ENCODE measurements around the gene SS18L1.
A peak's percentile ranks its signal among the peaks of the same experiment; 100 is the strongest.

The SS18L1 gene

DNA sequence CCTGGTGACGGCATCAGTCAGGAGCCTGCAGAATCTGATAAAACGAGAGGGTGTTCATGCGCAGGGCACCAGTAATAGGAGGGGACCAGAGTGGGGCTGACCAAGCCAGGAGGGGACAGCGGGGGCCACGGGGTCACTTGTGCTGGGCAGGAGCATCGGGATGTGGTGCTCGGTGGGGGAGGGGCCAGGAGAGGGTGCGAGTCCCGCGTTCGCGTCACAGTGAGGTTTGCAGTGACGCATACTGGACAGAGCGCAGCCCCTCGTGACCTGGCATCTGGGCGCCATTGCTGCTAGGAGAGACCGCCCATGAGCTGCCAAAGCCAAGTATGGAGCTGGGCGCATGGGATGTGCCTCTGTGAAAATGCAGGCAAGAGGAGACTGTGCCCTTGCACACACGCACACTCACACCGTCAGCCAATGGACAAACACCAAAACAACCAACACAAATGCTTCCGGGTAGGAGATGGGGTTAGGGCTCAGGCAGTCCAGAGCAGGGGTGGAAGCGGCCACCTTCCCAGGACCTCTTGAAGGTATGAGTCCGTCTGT is 25.4 kb downstream of the SS18L1 start:
- no peak for DNase-seq (ENCODE audit: extremely low read depth in 1 of 2, low read depth in 1 of 2)

DNA sequence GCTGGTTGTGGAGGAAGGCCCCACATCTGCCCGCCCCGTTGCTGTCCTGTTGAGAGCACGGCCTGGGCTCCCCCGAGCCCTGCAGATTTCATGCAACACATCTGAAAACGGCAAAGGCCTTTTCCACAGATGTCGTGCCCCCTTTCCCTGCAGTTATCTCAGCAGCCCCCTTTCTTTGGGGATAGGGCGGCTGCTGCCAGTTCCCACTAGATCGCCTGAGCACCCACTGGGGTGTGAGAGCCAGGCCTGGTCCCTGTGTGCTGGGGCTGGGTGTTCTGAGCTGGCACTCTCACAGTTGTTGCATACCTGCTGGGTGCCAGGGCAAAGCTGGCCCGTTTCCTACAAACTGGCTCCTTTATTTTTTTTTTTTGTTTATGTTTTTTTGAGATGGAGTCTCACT is 27.0 kb downstream of the SS18L1 start:
- DNase-seq (ENCODE audit: extremely low read depth in 1 of 2, low read depth in 1 of 2): no peak

DNA sequence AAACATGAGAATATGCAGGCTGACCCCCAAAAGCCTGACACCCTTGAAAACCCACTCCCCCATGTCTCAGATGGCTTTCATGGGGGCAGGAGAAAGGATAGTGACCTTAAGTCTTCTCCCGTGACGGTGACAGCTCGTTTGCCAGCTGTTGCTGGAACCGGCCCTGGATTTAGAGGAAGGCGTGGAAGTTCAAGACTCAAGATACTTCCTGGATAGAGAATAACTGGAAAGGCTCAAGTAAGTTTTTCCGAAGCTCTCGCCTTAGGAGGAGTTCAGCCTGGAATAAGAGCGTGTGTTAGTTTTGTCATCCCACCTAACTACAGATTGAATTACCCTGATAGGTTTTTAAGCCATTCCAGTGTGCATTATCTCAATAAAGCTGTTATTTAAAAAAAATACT is 27.7 kb downstream of the SS18L1 start:
- no peak for DNase-seq (ENCODE audit: extremely low read depth in 1 of 2, low read depth in 1 of 2)

DNA sequence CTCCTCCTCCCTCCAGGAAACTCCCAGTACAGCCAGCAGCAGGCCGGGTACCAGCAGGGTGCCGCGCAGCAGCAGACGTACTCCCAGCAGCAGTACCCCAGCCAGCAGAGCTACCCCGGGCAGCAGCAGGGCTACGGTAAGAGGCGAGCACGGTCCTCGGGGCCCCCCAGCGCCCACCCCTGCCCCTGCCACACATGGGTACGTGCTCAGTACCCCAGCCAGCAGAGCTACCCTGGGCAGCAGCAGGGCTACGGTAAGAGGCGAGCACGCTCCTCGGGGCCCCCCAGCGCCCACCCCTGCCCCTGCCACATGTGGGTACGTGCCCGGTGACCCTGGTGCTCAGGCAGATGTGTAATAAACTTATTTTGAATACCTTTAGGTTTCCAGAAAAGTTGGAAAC is 29.1 kb downstream of the SS18L1 start:
- no peak for DNase-seq (ENCODE audit: extremely low read depth in 1 of 2, low read depth in 1 of 2)

DNA sequence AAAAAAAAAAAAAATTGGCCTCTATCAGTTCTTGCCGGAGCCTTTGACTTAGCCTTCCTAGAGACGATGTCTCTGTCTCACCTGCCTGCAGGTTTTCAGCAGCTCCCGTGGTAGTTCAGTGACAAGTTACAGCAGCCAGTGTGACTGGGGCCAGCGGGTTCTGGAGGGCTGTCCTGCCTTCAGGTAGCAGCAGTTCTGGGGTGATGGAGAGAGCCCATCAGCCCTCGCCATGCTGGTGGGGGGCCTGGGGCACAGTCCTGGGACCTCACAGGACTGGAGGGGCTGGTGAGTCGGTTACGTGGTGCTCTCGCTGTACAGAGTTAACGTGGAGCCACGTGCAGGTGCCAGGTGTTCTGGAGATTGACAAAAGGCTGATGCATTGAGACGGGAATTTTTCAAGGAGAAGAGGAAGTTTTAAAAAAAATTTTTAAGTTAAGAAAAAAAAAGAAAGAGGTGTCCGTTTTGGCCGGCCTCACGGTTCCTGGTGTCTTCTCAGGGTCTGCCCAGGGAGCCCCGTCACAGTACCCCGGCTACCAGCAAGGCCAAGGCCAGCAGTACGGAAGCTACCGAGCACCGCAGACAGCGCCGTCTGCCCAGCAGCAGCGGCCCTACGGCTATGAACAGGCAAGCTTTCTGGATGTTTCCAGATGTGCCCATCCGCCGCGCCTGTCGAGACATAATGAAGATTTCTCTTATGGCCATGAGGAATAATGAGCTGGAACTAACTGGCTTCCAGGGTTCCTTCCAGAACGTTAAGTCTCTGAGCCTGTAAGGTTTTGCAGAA is 30.6 kb downstream of the SS18L1 start:
- DNase-seq (ENCODE audit: extremely low read depth in 1 of 2, low read depth in 1 of 2): no peak

DNA sequence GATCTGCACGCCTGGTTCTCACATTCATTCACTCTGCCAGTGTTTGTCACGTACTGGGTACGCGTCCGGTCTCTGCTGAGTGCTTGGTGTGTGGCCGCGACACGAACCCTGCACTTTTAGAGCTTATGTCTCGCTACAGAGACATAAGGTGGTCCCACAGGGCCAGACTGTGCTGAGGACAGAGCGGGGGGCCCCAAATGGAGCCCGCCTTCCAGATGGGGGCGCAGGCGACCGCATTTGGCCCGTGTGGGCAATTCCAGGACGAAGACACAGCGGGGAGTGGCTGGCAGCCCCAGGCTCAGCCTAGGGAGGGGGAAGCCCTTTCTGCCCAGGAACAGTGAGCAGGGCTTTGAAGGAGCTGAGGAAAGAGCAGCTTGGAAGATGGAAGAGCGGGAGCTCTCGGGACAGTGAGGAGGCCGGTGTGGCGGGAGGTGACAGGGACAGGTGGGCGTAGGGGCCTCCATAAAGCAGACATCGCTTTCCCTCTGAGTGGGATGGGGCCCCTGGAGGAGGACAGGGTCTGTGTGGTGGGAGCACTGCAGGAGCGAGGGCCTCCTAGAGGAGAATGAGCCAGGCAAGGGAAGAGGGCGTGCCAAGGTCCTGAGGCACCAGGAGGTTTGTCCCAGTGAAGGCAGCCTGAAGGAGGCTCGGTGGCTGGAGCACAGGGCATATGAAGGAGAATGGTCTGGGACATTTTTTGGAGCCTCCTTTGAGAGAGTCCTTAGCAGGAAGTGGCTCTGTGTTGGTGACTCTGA is 31.5 kb downstream of the SS18L1 start:
- no peak for DNase-seq (ENCODE audit: extremely low read depth in 1 of 2, low read depth in 1 of 2)

DNA sequence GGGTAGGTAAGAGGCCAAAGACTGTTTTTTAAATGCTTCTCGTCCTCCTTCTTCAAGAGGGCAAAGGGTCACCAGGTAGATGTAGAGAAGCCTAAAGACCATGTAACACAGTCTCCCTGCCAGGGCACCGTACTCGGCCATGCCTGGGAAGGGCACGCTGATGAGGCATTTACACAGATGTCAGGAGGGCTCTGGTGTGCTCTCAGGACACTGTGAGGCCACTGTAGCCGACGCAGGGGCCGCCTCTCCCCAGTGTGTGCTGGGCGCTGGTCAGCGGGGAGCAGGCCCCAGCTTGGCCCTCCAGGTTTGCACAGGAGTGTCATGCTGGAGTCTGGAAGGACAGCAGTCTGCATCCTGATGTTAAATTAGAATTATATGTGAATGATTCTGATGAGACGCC is 32.1 kb downstream of the SS18L1 start:
- no peak for DNase-seq (ENCODE audit: extremely low read depth in 1 of 2, low read depth in 1 of 2)

DNA sequence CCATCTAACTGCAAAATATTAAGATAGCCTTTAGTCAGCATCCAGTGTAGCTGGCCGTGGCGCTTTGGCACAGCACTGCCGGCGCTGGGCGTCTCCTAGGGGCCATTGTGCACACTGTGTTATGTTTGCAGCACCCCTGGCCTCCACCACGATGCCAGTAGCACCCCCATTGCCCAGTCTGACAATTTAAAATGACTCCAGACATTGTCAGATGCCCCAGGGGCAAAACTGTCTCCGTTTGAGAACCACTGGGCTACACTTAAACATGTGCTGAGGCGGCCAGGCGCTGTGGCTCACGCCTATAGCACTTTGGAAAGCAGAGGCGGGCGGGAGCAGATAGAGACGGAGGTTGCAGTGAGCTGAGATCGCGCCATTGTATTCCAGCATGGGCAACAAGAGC is 33.3 kb downstream of the SS18L1 start:
- DNase-seq (ENCODE audit: extremely low read depth in 1 of 2, low read depth in 1 of 2): no peak

DNA sequence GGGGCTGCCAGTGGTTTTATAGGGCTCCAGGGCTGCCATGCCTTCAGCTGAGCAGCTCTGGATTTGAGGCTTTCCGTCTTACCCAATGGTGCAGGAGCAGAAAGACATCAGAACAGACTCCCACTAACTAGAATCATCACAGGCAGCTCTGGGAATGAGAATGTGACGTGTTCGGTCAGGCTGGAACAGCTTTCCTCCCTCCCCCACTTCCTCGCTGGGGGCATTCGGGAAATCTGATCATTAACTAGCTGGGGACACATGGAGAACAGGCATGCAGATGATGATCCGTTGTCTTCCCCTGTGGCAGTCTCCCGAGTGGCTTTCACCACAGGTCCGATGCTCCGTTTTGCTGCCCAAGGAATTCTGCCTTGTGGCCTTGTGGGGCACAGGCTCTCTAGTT is 33.7 kb downstream of the SS18L1 start:
- DNase-seq (ENCODE audit: extremely low read depth in 1 of 2, low read depth in 1 of 2): no peak

DNA sequence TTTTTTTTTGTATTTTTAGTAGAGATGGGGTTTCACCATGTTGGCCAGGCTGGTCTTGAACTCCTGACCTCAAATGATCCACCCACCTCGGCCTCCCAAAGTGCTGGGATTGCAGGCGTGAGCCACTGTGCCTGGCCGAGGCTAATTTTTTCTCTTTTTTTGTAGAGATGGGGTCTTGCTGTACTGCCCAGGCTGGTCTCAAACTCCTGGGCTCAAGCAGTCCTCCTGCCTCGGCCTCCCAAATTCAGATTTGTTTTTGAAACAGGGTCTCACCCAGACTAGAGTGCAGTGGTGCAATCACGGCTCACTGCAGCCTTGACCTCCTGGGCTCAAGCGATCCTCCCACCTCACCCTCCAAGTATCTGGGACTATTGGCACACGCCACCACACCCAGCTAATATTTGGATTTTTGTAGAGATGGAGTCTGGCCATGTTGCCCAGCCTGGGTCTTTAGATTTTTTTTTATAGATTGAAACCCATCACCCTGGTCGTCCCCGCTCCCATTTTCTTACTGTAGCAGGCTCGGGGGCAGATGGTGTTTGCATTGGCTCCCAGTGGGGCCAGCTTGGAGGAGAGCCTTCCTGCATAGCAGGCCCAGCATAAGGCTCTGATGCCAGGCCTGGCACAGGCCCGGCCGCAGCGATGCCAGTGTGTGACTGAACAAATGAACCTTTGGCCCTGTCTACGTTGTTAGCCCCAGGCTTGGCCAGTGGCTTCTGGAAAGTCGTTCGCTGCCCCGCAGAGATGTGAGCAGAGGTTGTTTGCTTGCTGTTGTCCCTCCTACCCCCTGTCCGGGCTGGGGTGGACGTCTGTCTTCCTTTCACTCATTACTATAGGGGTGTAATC is 35.0 kb downstream of the SS18L1 start:
- DNase-seq (ENCODE audit: extremely low read depth in 1 of 2, low read depth in 1 of 2): no peak

DNA sequence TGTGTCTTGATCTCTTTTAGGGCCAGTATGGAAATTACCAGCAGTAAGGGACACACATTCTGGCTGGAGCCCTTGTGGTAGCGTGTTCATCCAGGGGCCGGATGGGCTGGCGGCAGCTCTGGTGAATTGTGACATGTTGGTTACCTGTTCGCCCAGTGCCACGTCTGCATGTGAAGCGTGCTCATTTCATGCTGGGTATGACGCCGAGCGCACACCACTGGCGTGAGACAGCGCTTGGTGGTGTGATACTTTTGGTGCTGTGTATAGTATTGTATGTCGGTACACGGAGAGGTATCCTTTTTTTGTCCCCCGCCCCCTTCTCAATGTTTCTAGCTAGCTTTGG is 35.6 kb downstream of the SS18L1 start:
- DNase-seq (ENCODE audit: extremely low read depth in 1 of 2, low read depth in 1 of 2): no peak

DNA sequence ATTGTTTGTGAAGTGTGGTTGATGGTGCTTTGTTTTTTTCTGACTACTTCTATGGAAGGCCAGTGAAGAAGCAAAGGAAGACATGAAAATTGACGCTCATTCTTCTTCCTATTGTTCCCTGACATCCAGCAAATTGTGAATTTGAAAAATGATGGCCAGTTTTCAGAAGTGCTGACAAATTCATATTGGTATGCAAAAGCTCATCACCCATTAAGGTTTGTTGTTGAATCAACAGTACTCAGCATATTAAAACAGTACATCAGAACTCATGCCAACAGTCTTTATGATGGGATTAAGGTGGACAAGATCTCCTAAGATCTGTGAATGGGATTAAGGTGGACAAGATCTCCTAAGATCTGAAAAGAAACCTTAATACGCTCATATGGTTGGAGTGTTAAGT is 38.2 kb downstream of the SS18L1 start:
- no peak for DNase-seq (ENCODE audit: extremely low read depth in 1 of 2, low read depth in 1 of 2)

DNA sequence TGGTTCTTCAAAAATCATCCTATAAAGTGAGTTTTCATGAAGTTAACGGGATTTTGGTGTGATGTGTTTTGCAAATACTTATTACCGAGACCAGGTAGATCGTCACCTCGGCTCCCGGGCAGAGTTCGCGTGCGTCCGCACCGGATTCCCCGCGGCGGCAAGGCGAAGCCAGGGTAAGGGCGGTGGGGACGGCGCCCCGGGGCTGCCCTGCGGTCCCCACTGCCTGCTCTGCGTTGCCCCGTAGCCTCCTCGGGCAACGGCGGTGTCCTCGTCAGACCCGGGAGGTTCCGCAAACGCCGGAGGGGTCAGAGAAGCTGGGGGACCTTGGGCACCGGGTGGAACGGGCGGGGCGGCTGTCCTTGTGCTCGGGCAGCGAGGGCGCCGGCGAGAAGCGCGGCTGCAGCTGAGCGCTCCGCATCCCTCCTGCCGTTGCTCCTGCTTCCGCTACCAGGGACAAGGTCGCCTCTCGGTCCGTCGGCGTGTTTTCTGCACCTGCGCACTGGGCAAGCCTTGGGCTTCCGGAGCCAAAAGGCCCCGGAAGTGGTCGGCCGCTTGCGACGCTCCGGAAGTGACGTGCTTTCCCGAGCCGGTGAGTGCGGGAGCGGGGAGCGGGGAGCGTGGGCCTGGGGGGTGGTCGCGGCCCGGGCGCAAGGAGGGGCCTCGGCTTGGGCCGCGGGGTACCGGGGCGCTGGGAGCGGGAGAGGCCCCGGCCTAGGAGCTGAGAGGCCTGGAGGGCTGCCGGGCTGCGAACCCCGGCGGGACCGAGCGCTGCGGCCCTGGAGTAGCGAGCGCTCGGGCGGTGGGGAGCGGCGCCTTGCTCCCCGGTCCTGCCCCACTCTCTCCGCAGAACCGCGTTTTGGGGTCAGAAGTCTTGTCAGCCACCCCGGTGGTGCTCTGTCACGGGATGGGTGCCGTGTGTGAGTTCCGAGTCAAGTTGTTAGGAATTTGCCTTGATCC is 39.2 kb downstream of the SS18L1 start, which contains the start of gene MTG2:
TSS of gene MTG2 (plus strand) at position 560 of the 957 bp plus-strand sequence. CDS start 10,393 bp downstream, outside the sequence.
- DNase-seq (ENCODE audit: extremely low read depth in 1 of 2, low read depth in 1 of 2): peak; percentile 85 to 93

DNA sequence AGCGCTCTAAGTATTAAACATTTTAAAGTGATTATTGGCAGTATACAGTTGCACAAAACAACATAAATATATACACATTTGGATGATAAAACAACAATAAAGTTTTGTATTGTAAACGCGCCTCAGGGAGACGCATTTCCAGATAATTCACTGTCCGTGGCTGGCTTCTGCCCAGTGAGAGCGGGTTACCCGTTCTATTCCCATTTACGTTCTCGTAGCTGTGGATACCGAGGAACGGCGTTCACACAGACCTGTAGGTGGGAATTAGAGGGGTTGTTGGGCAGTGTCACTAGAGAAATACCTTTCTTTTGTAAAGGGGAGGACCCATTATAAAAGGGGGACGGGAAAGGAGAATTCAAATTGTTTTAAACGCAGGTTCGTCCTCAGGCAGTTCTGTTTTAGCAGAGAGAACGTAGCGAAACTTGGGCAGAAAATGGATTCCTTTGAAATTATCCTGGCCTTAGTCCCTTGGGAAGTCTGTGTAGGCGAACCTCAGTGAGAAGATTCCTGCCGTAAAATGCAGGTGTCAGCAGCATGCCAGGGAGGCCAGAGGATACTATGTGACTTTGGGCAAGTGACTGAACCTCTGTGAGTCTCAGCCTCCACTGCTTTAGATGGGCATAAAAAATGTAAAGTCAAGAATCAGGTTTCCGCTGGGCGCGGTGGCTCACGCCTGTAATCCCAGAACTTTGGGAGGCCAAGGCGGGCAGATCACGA is 40.0 kb downstream of the SS18L1 start:
- DNase-seq (ENCODE audit: extremely low read depth in 1 of 2, low read depth in 1 of 2): no peak

DNA sequence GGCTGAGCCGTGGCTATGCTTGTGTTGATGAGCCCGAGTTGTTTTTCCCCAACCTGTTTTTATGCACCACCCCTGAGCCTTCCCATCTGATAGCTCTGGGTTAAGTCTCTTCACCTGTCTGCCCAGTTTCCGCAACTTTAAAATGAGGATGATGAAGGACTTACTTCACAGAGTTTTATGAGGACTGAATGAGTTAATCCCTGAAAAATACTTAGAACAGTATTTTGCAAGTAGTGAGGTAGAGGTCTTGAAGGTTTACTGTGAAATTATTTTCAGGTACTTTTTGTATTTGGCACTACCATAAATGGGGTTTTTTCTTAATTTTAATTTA is 42.5 kb downstream of the SS18L1 start:
- no peak for DNase-seq (ENCODE audit: extremely low read depth in 1 of 2, low read depth in 1 of 2)

DNA sequence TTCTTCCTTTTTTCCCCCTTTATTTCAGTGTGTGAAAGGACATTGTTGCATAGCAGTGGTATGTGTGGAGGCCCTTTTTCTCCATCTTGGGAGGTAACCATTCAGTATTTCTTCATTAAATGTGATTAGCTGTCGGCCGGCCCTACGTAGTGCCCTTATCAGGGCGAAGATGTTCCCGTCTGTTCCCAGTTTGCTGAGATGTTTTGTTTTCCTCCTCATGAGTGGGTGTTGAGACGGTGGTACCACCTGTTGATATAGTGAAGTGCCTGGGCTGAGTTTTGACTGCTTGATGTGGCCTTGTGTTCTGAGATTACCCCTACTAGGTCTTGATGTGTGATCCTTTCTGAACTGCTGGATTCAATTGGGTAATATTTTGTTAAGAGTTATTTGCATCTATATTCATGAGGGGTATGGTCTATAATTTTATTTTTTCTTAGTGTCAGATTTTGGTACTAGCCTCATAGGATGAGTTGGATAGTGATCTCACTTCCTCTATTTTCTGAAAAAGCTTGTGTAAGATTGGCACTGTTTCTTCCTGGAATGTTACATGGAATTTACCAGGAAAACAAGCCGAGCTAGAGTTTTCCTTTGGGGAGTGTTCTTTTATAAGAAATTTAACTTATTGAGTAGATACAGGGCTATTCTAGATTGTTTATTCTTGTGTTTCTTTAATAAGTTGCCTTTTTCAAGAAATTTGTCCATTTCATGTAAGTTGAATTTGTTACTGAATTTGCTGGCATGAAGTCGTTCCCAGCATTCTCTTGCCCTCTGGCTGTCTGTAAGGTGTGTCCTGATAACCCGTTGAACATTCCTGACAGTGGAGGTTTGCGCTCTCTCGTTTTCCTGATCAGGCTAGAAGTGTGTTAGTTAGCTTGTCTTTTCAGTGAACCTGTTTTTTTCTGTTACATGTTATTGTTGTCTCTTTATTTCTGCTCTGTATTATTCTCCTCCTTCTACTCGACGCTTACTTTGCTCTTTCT is 43.6 kb downstream of the SS18L1 start:
- DNase-seq (ENCODE audit: extremely low read depth in 1 of 2, low read depth in 1 of 2): no peak

DNA sequence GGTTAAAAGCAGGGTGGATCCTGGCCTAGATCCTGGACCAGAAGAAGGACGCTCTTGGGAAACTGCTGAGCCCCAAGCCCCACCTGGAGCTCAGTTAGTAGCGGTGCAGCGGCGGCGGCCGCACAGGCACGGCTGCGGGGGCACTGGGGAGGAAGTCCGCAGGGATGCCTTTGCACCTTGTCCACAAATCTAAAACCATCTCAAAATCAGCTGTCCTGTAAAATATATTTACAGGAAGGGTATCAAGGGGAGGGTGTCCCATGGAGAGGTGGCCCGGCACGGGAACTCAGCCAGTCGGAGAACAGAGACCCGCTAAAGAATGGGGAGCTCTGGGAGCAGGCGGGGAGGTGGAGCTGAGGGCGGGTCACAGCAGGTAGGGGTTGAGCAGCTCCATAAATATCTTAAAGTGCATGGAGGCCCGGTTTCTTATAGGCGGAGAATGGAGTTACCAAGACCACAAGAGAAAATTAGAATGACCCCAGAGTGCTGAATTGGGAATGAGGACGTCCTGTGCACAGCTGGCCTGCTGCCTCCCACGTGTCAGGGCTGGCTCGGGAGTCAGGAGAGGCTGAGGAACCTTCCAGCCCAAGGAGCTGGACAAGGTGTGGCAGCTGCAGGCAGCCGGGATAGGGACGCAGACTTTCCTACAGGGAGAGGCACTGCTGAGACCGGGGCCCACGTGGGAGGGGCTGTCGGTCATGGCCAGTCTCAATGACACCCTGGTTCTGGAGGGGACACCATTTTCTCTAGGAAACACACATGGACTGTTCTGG is 47.3 kb downstream of the SS18L1 start:
- no peak for DNase-seq (ENCODE audit: extremely low read depth in 1 of 2, low read depth in 1 of 2)

Measured in stimulated activated CD8-positive, alpha-beta memory T cell treated with anti-CD3 and anti-CD28 coated beads, Interleukin-7, amount 100 ng/mL, for 48 hours (primary cell).